Muscle layer of duodenum (tissue), 2 donors: Measurements from ENCODE around the gene PHOX2A.

Experiments used
- H3K27ac ChIP-seq: one replicate; pipeline ENCODE4 v1.7.0; 2013; ENCODE audit warnings: mild to moderate bottlenecking, low read length
- H3K27me3 ChIP-seq: one replicate; pipeline ENCODE4 v1.7.0; 2013; ENCODE audit warnings: low read depth, mild to moderate bottlenecking, control low read depth, low read length
- H3K36me3 ChIP-seq, 2 donors: one replicate each; pipeline ENCODE4 v1.7.0; 2013; ENCODE audit warnings: low read length in 2 of 2, control low read depth in 1 of 2, mild to moderate bottlenecking in 1 of 2; ENCODE audit not compliant: insufficient read depth in 2 of 2, control insufficient read depth in 1 of 2
- H3K4me1 ChIP-seq, 2 donors: one replicate each; pipeline ENCODE4 v1.7.0; 2013; ENCODE audit warnings: low read length in 2 of 2, mild to moderate bottlenecking in 2 of 2, control low read depth in 1 of 2, moderate library complexity in 1 of 2; ENCODE audit not compliant: insufficient read depth in 2 of 2, control insufficient read depth in 1 of 2
- H3K4me3 ChIP-seq, 2 donors: one replicate each; pipeline ENCODE4 v1.7.0; 2013; ENCODE audit warnings: low read length in 2 of 2, low read depth in 1 of 2, mild to moderate bottlenecking in 1 of 2
- H3K9me3 ChIP-seq, 2 donors: one replicate each; pipeline ENCODE4 v1.7.0; 2013; ENCODE audit warnings: low read length in 2 of 2, control low read depth in 1 of 2, mild to moderate bottlenecking in 1 of 2; ENCODE audit not compliant: control insufficient read depth in 1 of 2
- donor health status: healthy.

The PHOX2A gene

DNA sequence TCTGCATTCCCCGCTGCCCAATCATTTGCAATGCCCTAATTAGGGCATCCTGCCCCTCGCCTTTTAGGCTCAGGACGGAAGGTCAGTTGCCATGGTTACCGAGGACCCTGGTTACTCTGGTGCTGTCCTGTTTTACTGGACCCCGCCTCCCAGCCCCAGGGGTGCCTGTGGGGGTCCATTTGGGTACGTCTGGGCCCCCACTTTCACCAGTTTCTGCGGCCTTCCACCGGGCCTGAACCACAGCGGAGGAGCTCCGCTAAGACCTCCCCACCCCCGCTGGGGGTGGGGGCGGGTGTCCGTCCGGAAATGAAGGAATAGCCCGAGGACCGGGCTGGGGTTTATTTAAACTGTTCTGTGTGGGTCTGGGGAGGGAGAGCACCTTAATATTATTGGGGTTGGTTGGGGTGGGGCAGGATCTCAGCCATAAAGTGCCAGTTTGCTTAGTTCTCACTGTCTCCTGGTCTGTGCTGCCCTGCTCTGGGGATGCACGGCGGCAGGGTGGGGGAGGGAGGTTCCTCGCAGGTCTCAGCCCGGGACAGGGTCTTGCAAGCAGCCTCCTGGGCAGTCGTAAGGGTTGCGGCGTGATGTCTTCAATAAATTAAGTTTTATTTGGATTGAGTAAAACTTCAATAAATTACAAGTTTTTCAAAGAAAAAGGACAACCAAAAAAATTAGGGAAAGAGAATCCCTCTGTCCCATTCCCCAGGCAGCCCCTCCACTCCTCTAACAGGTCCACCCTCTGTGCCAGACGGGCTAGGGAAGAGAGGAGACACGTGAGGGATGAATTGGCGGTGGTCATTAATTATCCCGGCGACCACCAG, 5.3 kb downstream of the PHOX2A start:
- no peak overlapping the region for H3K4me3 ChIP-seq
- H3K9me3 ChIP-seq = no peaks in the 10 kb centered on the region
- H3K27ac ChIP-seq = no peak overlapping the region
- H3K4me1 ChIP-seq = peaks cover 3 to 62% of the 10 kb centered on the region in 2 donors
- H3K27me3 ChIP-seq = peaks cover 16% of the 10 kb centered on the region
- peaks cover 24 to 38% of the 10 kb centered on the region in 2 donors for H3K36me3 ChIP-seq

- Histone ChIP-seq H3K9me3 (no peaks in the 10 kb centered on the region), H3K27ac (no peak overlapping the region), H3K27me3 (peaks cover 11% of the 10 kb centered on the region), H3K36me3 (peaks cover 31 to 45% of the 10 kb centered on the region in 2 donors), H3K4me1 (peaks cover 3 to 59% of the 10 kb centered on the region in 2 donors), H3K4me3 (no peak overlapping the region)
These were observed 5.9 kb downstream of the PHOX2A start for GRCh38 chr11:72238040-72238450.

- Histone ChIP-seq H3K4me1 (peaks cover 3 to 59% of the 10 kb centered on the region in 2 donors), H3K36me3 (peaks cover 38 to 52% of the 10 kb centered on the region in 2 donors), H3K27me3 (peaks cover 9% of the 10 kb centered on the region), H3K4me3 (no peak overlapping the region), H3K27ac (no peak overlapping the region), H3K9me3 (no peaks in the 10 kb centered on the region)
These were observed 6.7 kb downstream of the PHOX2A start for GRCh38 chr11:72237112-72237931.

DNA sequence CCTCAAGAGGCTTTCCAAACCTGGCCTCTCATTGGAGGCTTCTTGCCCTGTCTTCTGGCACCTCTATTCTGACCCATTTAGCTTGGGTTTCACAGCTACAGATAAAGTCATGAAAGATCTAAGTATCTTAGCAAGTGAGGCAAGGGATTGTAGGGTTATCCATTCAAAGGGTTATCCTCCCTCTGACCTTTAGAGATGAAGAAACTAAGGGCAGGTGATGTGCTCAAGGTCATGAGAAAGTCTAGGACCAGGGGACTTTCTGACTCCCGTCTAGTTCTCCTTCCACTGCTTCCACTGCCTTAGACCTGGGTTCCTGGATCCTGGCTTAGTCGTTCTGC, 7.2 kb downstream of the PHOX2A start:
- Histone ChIP-seq H3K4me3 (no peak overlapping the region), H3K9me3 (no peaks in the 10 kb centered on the region), H3K27me3 (peaks cover 9% of the 10 kb centered on the region), H3K4me1 (peaks cover 3 to 59% of the 10 kb centered on the region in 2 donors), H3K27ac (no peak overlapping the region), H3K36me3 (peaks cover 44 to 58% of the 10 kb centered on the region in 2 donors)

- H3K9me3 ChIP-seq = no peaks in the 10 kb centered on the region
- H3K4me3 ChIP-seq = no peak overlapping the region
- peaks cover 9% of the 10 kb centered on the region for H3K27me3 ChIP-seq
- peaks cover 3 to 59% of the 10 kb centered on the region in 2 donors for H3K4me1 ChIP-seq
- peaks cover 49 to 63% of the 10 kb centered on the region in 2 donors for H3K36me3 ChIP-seq
- no peak overlapping the region for H3K27ac ChIP-seq
These were observed 7.8 kb downstream of the PHOX2A start for GRCh38 chr11:72236083-72236697.

DNA sequence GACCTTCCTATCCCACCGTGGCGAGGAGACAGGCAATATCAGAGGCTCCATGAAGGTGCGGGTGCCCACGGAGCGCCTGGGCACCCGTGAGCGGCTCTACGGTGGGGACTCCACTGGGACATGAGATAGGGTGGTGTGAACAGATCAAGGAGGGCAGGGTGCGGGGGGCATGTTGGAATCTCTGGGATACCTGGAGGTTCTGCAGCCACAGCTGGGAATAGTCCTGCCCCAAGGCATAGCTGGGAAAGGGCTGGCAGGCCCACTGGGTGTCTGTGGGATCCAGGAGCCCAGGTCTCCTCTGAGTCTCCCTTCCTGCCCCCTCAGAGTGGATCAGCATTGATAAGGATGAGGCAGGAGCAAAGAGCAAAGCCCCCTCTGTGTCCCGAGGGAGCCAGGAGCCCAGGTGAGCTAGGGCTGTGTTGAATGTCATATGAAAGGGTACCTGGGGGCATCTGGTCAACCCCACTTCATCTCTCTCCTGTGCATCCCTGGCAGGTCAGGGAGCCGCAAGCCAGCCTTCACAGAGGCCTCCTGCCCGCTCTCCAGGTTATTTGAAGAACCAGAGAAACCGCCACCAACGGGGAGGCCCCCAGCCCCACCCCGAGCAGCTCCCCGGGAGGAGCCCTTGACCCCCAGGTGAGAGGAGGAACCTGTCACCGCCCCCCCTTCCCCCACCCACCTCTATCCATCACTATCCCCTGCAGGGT, 8.5 kb downstream of the PHOX2A start:
- no peaks in the 10 kb centered on the region for H3K9me3 ChIP-seq
- no peak overlapping the region for H3K4me3 ChIP-seq
- peaks cover 3 to 53% of the 10 kb centered on the region in 2 donors for H3K4me1 ChIP-seq
- peaks cover 3% of the 10 kb centered on the region for H3K27me3 ChIP-seq
- H3K36me3 ChIP-seq = peaks cover 56 to 70% of the 10 kb centered on the region in 2 donors
- H3K27ac ChIP-seq = no peak overlapping the region

- Histone ChIP-seq H3K9me3 (no peaks in the 10 kb centered on the region), H3K4me1 (peaks cover 3 to 47% of the 10 kb centered on the region in 2 donors), H3K36me3 (peaks cover 62 to 76% of the 10 kb centered on the region in 2 donors), H3K27ac (no peak overlapping the region), H3K27me3 (no peaks in the 10 kb centered on the region), H3K4me3 (no peak overlapping the region)
These were observed 9.1 kb downstream of the PHOX2A start for GRCh38 chr11:72234920-72235319.

- Histone ChIP-seq H3K4me1 (peaks cover 2 to 45% of the 10 kb centered on the region in 2 donors), H3K9me3 (no peaks in the 10 kb centered on the region), H3K4me3 (no peak overlapping the region), H3K36me3 (peaks cover 67 to 80% of the 10 kb centered on the region in 2 donors), H3K27ac (no peak overlapping the region), H3K27me3 (no peaks in the 10 kb centered on the region)
These were observed 9.5 kb downstream of the PHOX2A start for GRCh38 chr11:72234514-72234830.

- peaks cover 72 to 86% of the 10 kb centered on the region in 2 donors for H3K36me3 ChIP-seq
These were observed 10.0 kb downstream of the PHOX2A start for GRCh38 chr11:72233773-72234513.

DNA sequence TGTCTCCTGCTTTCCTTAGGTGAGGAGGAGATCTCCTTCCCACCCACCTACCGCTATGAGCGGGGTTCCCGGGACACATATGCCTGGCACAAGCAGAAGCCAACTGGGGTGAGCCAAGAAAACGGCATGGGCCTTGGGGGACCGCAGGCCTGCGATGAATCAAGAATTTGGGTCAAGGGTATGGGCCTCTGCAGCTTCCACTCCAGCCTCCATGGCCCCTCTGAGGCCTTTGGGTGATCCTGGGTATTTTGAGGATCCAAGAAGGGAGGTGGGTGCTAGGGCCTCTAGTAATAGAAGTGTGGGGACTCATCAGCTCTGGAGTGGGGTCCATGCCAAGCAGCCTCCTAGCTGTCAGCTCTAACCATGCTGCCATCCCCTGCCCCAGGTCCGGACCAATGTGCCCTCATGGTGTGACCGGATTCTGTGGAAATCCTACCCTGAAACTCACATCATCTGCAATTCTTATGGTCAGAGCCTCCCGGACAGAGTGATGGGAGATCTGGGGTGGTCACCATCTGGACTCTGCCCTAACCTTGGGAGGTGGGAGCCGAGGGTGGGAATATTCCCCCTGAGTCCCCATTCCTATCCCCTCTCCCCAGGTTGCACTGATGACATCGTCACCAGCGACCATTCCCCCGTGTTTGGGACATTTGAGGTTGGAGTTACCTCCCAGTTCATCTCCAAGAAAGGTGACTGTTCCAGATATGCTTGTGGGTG, 10.8 kb downstream of the PHOX2A start:
- Histone ChIP-seq H3K4me3 (no peak overlapping the region), H3K9me3 (no peaks in the 10 kb centered on the region), H3K4me1 (peaks cover 0 to 35% of the 10 kb centered on the region in 2 donors), H3K36me3 (peaks cover 76 to 93% of the 10 kb centered on the region in 2 donors), H3K27ac (no peak overlapping the region), H3K27me3 (no peaks in the 10 kb centered on the region)

More at GRCh38 chr11:72233773-72234513, 10.0 kb downstream of the PHOX2A start:
- Histone ChIP-seq H3K4me1 (peaks cover 0 to 40% of the 10 kb centered on the region in 2 donors), H3K9me3 (no peaks in the 10 kb centered on the region), H3K27ac (no peak overlapping the region), H3K4me3 (no peak overlapping the region), H3K27me3 (no peaks in the 10 kb centered on the region)
